HG02884 (cell line): Measurements from ENCODE around the gene KLF1.
"Not testable (repeated sequence)": the region's sequence is repeated elsewhere in the genome, so short reads cannot be mapped to it uniquely, and the experiment has no call there.

Source experiments
- ATAC-seq: cut with Tn5 transposase; IDR thresholded peaks from one replicate; pipeline ENCODE4 v1.9.1; 2021; ENCODE audit warnings: mild to moderate bottlenecking, moderate library complexity; ENCODE audit not compliant: unreplicated experiment

KLF1 gene

DNA sequence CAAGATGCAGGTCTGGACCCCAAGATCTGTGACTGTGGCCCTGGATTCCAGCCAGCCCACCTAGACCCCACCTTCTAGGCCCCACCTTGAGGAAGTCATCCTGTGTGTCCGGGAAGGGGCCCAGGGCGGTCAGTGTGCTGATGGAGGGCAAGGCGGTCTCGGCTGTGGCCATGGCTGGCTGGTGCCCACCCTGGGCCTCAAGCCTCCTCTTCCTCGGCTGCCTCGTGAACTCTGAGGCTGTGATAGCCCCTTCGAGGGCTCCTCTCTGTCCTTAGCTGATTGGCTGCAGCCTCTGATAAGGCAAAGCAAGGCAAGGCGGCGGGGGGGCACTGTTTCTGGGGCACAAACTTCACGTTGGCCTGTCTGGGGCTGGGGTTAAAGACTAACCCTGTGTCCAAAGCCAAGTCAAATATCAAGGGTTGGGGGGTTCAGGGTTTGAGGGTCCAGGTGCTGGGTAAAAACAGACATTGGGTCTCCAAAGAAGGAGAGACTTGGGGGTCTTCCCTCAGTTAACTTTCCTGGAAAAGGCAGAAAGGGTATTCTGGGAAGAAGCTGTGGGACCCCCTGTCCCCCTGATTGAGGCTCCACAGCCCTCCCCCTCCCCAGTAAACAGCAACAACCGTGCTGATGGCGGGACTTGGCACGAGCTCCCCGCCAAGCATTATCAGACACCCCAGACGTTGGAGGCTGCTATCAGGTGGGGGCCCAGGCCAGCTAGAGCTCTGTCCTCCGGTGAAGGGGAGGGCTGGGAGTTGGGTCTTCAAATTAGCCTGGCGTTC, at the start of gene KLF1:
TSS of gene KLF1 (minus strand) at position 233 of the 779 bp plus-strand sequence. CDS start at position 172, 61 bp downstream.
- ATAC-seq = no peak

GRCh38 chr19:12936582-12936981, 49.6 kb upstream of the KLF1 start:
- no peak for ATAC-seq

DNA sequence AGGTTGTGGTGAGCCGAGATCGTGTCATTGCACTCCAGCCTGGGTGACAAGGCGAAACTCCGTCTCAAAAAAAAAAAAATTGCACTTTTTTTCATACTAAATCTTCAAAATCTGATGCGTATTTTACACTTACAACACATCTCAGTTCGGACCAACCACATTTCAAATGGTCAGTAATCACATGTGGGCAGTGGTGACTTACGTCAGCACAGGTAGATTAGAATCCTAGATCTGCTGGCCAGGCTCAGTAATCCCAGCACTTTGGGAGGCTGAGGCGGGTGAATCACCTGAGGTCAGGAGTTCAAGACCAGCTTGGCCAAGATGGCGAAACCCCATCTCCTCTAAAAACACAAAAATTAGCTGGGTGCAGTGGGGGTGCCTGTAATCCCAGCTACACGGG, 48.1 kb upstream of the KLF1 start:
- ATAC-seq = no peak

DNA sequence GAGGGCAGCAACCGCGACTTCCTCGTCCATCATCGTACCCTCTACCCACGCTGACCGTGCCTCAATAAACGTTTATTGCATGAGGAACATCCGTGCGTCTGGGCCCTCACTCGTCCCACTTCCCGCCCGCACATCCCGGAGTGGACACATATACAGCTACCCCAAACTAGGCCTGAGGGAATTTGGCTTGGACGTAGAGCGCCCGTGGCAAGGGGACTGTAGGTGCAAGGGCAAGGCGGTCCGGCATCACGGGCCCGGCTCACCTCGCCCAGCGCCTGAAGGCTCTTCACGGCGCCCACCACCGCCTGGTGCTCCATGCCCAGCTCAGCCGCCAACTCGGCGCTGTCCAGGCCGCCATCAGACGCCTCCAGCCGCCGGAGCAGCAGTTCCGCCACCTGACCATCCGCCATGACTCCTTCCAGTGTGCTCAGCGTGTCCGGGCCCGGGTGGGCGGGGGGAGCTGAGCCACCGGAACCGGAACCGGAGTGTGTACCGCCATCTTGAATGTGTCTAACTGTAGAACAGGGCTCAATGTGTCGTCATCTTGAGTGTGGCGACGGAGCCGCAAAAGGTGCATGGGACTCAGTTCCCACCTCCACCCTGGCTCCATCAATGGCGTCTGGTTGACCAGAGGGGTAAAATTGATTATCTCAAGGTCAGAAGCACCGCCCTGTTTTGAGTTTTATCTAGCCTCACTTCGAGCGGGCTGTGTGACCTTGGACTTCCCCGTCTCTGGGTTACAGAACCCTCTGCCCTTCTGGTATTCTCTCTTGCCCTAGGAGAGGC, 46.5 kb upstream of the KLF1 start, which contains the start of gene FARSA:
TSS of gene FARSA (minus strand) at position 425 of the 786 bp plus-strand sequence. CDS start at position 410, 15 bp downstream.
- ATAC-seq = no peak

GRCh38 chr19:12932392-12933286, 45.6 kb upstream of the KLF1 start:
- ATAC-seq = no peak

DNA sequence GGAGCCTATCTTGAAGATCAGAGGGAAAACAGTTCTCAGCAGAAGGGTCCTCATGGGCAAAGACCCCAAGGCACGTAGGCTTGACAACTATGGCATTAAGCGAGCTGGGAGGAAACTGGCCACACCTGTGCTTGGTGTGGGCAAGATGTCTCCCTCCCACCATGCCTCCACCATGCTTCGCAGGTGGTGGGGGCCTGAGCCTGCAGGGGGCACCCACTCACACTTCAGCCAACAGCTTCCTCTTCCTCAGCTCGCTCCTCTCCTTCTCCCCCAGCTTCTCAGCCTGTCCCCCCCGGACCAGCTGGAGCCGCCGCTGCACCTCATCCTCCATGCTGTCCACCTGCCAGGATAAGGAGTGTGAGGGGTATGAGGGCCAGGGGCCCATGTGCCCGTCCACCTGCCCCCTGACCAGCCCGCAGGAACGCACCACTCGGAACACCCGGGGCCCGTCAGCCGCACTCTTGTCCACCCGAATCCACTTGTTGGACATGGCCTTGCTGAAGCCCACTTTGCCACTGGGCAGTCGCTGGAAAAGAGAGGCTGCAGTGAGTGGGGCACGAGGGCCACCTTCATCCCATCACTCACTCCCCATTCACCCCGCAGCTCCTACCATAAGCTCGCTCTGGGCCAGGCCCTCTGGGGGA, 43.1 kb upstream of the KLF1 start:
- no peak for ATAC-seq

- ATAC-seq = no peak
Measured at GRCh38 chr19:12924621-12925310, 37.8 kb upstream of the KLF1 start.

DNA sequence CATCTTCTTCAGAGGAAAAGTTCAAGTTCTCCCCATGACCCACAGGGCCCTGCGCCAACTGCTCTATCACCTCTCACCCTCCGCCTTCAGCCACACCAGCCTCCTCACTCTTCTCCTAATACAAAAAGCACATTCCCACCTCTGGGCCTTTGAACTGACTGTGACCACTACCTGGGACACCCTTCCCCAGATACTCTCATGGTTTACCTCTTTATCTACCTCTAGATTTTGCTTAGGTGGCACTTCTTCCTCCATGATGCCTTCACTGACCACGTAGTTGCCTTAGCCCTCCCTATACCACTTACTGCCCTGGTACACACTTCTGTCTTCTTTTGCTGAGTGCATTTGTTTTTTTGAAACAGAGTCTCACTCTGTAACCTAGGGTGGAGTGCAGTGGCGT, 36.0 kb upstream of the KLF1 start:
- ATAC-seq = no peak

DNA sequence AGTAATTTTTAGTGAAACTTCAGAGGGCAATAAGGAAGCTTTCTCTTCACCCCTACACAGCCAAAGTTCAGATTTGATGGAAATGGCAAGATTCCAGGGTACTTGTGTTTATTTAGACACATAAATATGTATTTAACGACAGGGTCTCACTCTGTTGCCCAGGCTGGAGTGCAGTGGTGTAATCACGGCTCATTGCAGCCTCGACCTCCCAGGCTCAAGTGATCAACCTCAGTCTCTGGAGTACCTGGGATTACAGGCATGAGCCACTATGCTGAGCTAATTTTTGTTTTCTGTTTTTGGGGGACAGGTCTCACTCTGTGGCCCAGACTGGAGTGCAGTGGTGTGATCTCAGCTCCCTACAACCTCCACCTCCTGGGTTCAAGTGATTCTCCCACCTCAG, 34.0 kb upstream of the KLF1 start:
- no peak for ATAC-seq

DNA sequence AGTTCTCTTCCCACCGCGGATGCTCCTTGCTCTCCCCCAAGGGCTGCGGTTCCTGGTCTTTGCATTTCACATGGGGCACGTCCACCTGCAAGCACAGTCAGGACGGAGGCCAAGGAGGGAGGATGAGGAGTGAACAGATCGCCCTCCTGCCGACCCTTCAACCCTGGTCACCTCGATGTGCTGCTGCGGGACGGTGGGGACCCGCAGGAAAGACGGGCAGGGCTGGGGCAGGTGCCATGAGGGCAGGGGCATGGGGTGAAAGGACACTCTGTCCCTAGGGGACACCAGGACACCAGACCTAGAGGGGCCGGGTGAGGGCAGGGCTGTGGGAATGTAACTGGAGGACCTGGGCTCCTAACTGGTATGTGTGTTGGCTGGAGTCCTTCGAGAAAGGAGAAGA, 31.3 kb upstream of the KLF1 start:
- no peak for ATAC-seq

DNA sequence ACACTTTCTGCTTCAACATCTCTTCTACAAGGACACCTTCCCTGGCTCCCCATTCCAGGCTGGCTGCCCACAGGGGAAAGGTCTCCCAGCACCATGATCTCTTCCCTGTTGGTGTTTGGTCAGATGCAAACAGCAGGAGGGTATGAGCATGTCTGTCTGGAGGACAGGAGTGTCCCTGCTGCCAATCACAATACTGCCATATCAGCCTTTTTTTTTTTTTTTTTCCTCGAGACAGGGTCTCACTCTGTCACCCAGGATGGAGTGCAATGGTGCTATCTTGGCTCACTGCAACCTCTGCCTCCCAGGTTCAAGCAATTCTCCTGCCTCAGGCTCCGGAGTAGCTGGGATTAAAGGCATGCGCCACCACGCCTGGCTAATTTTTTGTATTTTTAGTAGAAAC, 28.9 kb upstream of the KLF1 start:
- ATAC-seq = not testable (repeated sequence)

DNA sequence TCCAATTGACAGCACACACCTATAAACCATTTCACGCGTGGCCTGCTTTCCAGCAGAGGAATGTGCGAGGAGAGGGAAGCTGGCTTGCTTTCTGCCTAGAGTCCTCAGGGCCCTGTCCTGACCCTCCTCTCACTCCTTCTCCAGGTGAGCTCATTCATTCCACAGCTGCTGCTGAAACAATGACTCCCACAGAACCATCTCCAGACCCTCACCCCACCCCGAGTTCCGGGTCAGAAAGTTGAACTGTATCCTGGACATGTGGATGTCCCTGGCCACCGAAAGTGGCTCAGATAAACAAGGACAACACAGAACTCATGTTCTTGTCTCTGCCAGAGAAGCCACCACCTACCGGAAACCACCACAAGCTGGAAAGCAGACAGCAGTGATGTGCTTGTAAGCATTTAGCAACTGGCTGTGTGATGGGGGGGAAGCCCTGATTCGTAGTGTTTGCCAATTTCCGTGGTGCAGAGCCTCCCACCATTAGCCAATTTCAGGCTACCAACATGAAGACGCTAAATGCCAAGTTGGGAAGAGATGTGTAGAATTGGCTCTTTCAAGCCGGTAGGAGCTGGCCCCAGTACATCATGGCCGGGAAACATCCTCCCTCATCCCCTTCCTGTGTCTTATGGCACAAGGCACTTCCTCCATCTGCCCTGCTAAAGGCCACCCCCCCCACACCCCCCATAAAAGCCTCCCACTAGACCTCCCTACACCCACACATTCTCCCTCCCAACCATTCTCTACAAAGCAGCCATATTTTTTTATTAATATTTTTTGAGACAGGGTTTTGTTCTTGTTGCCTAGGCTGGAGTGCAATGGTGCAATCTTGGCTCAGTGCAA, 27.1 kb upstream of the KLF1 start:
- ATAC-seq = no peak

GRCh38 chr19:12913011-12913561, 26.1 kb upstream of the KLF1 start:
- no peak for ATAC-seq

DNA sequence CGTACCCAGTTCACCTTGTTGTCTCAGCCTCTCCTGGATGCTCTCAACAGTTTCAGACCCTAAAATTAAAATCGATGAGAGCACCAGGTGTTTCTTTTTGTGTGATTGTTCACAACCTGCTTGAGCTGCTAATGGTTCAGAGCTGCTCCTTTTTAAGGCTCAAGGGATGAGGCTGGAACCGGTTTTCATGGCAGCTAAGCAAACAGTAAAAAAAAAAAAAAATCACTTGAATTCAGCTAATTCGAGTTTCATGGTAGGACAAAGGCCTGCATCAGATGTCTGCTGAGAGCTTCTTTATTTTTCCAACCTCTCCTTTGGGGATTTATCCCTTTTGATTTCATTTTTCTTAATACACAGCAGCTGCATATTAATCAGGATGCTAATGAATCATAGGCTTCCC, 25.6 kb upstream of the KLF1 start:
- no peak for ATAC-seq

GRCh38 chr19:12907166-12907565, 20.2 kb upstream of the KLF1 start:
- ATAC-seq = no peak

DNA sequence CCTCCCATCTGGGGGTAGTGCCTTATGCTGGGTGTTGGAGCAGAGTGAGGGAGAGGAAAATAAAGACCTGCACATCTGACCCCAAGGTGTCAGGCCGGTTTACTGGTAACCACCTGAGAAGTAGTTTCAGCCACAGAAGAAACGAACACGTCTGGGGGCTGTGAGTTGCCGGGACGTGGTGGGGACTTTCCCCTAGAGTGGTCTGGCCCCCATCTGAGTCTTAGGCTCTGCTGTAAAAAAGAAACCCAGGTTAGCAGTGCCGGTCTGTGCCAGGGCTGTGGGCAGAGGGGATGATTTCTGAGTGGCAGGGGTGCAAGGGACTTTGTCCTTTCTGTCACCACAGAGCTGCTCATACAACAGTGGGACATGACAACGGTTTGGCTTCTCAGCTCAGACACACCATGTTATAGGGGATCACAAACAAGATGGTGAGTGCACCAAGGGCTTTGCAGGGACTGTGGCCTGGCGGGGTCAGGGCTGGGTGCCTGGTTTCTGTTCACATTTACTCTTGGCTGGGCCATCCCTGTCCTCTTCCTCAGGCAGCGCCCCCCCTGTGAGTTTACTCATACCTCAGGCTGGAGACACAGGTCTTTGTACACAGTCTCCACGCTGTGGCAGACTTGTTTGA, 13.0 kb upstream of the KLF1 start:
- ATAC-seq = no peak

DNA sequence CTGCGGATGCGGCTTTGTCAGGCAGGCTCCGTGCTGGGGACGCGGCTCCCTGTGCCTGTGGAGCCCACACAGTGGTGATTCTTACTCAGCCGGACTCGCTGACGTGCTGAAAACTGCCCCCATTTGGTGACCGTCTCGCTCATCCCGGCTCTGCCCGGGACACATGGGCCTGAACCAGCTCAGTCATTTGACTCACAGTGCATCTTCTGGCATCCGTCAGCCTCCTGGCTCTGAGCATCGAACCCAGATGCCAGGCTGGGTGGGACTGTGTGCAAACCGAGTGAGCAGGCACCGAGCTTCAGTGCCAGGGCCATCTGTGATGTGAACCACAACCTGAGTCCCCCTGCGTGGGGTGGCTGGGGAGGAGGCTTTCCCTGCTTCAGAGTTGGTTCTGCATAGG, 9.5 kb upstream of the KLF1 start:
- no peak for ATAC-seq

GRCh38 chr19:12893582-12893981, 6.6 kb upstream of the KLF1 start:
- no peak for ATAC-seq
